HEK293 (cell line): ENCODE results near the gene LY9.

ENCODE experiments used
- CTCF ChIA-PET: fragments of 350-600 bp; formaldehyde crosslinking; extraction: SDS; loops from one replicate; lab custom pipeline; 2021; ENCODE audit warnings: antibody characterized with exemption; lab: Yijun Ruan, JAX
- POLR2A ChIA-PET: fragments of 300-600 bp; formaldehyde crosslinking; extraction: SDS; loops from one replicate; lab custom pipeline; 2020; ENCODE audit warnings: antibody characterized with exemption, inconsistent platforms; lab: Yijun Ruan, JAX
- H3K27ac ChIP-seq: fragments of 200-500 bp; sonication (Bioruptor generic); 2 replicates; pipeline ENCODE4 v1.5.1; 2014; ENCODE audit warnings: low read depth, low read length, control low read depth, inconsistent platforms; ENCODE audit errors: extremely low read depth
- H3K36me3 ChIP-seq, 2 experiments: fragments of 200-500 bp in 1 of 2; sonication (Bioruptor generic) in 1 of 2; 1 replicate in 1 of 2; 2 replicates in 1 of 2; pipeline ENCODE4 v1.5.1; 2014 to 2017; ENCODE audit warnings: inconsistent platforms in 2 of 2, low read length in 2 of 2; ENCODE audit not compliant: control insufficient read depth in 2 of 2, insufficient read depth in 1 of 2
- H3K4me1 ChIP-seq: fragments of 200-500 bp; sonication (Bioruptor generic); 2 replicates; pipeline ENCODE4 v1.5.1; 2014; ENCODE audit warnings: mild to moderate bottlenecking, low read length, inconsistent platforms; ENCODE audit not compliant: control insufficient read depth, insufficient read depth
- H3K4me3 ChIP-seq: 2 replicates; pipeline ENCODE4 v1.5.1; 2011; ENCODE audit warnings: low read depth, mild to moderate bottlenecking, control low read depth, low read length, moderate library complexity
- H3K9me3 ChIP-seq: fragments of 200-500 bp; sonication (Bioruptor generic); 2 replicates; pipeline ENCODE4 v1.5.1; 2014; ENCODE audit warnings: low read depth, low read length, inconsistent platforms; ENCODE audit not compliant: control insufficient read depth, insufficient read depth
- MZF1 ChIP-seq: fragments of 450-650 bp; formaldehyde crosslinking; IDR thresholded peaks from 2 replicates; pipeline ENCODE4 v1.5.1; 2017; ENCODE audit warnings: missing biosample characterization, missing genetic modification characterization, borderline replicate concordance
- PATZ1 ChIP-seq: fragments of 450-650 bp; formaldehyde crosslinking; IDR thresholded peaks from 2 replicates; pipeline ENCODE4 v1.5.1; 2016; ENCODE audit warnings: missing biosample characterization, missing genetic modification characterization
- ZFHX2 ChIP-seq: fragments of 450-650 bp; formaldehyde crosslinking; conservative IDR thresholded peaks from 2 replicates; pipeline ENCODE4 v1.5.1; 2016; ENCODE audit warnings: missing biosample characterization, missing genetic modification characterization
- ZNF138 ChIP-seq: fragments of 450-650 bp; formaldehyde crosslinking; IDR thresholded peaks from 2 replicates; pipeline ENCODE4 v1.5.1; 2016; ENCODE audit warnings: missing biosample characterization, missing genetic modification characterization, borderline replicate concordance
- ZNF214 ChIP-seq: fragments of 450-650 bp; formaldehyde crosslinking; IDR thresholded peaks from 2 replicates; pipeline ENCODE4 v1.5.1; 2017; ENCODE audit warnings: missing biosample characterization, mild to moderate bottlenecking, missing genetic modification characterization, borderline replicate concordance
- ZNF324 ChIP-seq: fragments of 450-650 bp; formaldehyde crosslinking; IDR thresholded peaks from 2 replicates; pipeline ENCODE4 v1.5.1; 2016; ENCODE audit warnings: missing biosample characterization, missing genetic modification characterization
- ZNF560 ChIP-seq: fragments of 450-650 bp; formaldehyde crosslinking; IDR thresholded peaks from 2 replicates; pipeline ENCODE4 v1.5.1; 2017; ENCODE audit warnings: missing biosample characterization, missing genetic modification characterization, borderline replicate concordance
- ZNF701 ChIP-seq: fragments of 450-650 bp; formaldehyde crosslinking; IDR thresholded peaks from 2 replicates; pipeline ENCODE4 v1.5.1; 2016; ENCODE audit warnings: missing biosample characterization, missing genetic modification characterization
- ZNF747 ChIP-seq: fragments of 450-650 bp; formaldehyde crosslinking; IDR thresholded peaks from 2 replicates; pipeline ENCODE4 v1.5.1; 2016; ENCODE audit warnings: missing biosample characterization, missing genetic modification characterization
- ZNF791 ChIP-seq: fragments of 450-650 bp; formaldehyde crosslinking; IDR thresholded peaks from 2 replicates; pipeline ENCODE4 v1.5.1; 2016; ENCODE audit warnings: missing biosample characterization, missing genetic modification characterization
- TF ChIP-seq, protein P1 (sequence below): fragments of 450-650 bp; formaldehyde crosslinking; IDR thresholded peaks from 2 replicates; pipeline ENCODE4 v1.5.1; 2016; ENCODE audit warnings: missing biosample characterization, missing genetic modification characterization
- TF ChIP-seq, protein P2 (sequence below): fragments of 450-650 bp; formaldehyde crosslinking; IDR thresholded peaks from 2 replicates; pipeline ENCODE4 v1.5.1; 2016; ENCODE audit warnings: missing biosample characterization, missing genetic modification characterization, low read depth

LY9 gene

DNA sequence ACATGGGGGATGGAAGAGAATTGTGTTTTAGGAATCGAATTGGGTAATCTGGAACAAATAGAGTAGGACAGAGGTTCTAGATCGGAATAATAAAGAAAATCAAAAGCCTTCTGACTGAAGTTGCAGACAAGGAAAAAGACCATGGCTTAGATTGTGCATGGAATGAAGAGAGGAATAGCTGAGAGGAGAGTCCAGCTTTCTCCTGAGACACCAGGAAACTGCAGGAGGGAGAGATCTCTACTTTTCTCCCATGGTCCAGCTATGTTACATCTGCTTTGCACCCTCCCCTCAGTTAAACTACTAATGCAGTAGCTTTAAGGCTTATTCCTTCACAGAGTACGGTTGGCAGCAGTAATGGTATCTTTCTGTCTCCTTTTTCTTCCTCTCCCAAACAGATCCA is 43.6 kb upstream of the LY9 start:
- no peak overlapping the region for H3K27ac ChIP-seq
- TF ChIP-seq ZNF324 (tag by site-specific recombination) (no peak), ZNF214 (tag by site-specific recombination) (no peak)
- TF ChIP-seq, all 188 proteins: peak for 0
- POLR2A ChIA-PET: no interaction called here
- Histone ChIP-seq H3K9me3 (no peaks in the 10 kb centered on the region), H3K36me3 (no peaks in the 10 kb centered on the region), H3K4me1 (peaks cover 8% of the 10 kb centered on the region; the same call in 1 of the 2 replicates), H3K4me3 (no peak overlapping the region)
- CTCF ChIA-PET: no interaction called here

DNA sequence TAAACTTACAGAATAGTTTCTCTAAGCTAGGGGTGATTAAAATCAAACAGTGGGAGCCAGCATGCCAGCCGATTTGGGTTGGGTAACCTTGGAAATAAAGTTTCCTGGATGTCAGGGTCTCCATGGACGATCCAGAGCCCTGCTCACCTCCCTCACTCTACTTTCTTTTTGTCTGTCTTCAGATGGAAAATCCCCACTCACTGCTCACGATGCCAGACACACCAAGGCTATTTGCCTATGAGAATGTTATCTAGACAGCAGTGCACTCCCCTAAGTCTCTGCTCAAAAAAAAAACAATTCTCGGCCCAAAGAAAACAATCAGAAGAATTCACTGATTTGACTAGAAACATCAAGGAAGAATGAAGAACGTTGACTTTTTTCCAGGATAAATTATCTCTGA is 43.0 kb upstream of the LY9 start:
- Histone ChIP-seq H3K36me3 (no peaks in the 10 kb centered on the region), H3K27ac (no peak overlapping the region), H3K9me3 (no peaks in the 10 kb centered on the region), H3K4me3 (no peak overlapping the region), H3K4me1 (peaks cover 8% of the 10 kb centered on the region; the same call in 1 of the 2 replicates)
- CTCF ChIA-PET: interaction anchor here (0.6 to 0.8 kb wide), 2 partner anchors 29 to 356 kb away, joined by 4 to 5 read pairs; no protein-coding TSS in a partner anchor
- peak; percentile 64; the same call in 1 of the 2 replicates for TF ChIP-seq MZF1 (tag by site-specific recombination)
- no peak for TF ChIP-seq ZNF138 (tag by site-specific recombination)
- POLR2A ChIA-PET: no interaction called here

DNA sequence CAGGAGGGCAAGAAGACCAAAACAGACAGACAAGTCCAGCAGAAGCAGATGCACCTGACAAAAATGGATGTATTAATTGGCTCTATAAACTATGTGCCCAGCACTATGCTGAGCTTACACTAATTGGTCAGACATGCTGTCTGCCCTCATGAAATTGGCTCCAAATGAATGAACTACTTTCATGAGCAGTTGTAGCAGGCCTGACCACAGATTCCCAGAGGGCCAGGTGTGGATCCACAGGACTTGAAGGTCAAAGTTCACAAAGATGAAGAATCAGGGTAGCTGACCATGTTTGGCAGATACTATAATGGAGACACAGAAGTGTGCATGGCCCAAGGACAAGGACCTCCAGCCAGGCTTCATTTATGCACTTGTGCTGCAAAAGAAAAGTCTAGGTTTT is 42.4 kb upstream of the LY9 start:
- no peak overlapping the region for H3K4me3 ChIP-seq
- POLR2A ChIA-PET: no interaction called here
- CTCF ChIA-PET: interaction anchor here (0.8 to 1.3 kb wide), 2 partner anchors 24 to 30 kb away, joined by 3 to 5 read pairs; no protein-coding TSS in a partner anchor
- H3K27ac ChIP-seq: no peak overlapping the region
- H3K4me1 ChIP-seq: peaks cover 8% of the 10 kb centered on the region; the same call in 1 of the 2 replicates
- no peaks in the 10 kb centered on the region for H3K36me3 ChIP-seq
- TF ChIP-seq ZNF701 (tag by site-specific recombination): no peak
- TF ChIP-seq, protein P1, sequence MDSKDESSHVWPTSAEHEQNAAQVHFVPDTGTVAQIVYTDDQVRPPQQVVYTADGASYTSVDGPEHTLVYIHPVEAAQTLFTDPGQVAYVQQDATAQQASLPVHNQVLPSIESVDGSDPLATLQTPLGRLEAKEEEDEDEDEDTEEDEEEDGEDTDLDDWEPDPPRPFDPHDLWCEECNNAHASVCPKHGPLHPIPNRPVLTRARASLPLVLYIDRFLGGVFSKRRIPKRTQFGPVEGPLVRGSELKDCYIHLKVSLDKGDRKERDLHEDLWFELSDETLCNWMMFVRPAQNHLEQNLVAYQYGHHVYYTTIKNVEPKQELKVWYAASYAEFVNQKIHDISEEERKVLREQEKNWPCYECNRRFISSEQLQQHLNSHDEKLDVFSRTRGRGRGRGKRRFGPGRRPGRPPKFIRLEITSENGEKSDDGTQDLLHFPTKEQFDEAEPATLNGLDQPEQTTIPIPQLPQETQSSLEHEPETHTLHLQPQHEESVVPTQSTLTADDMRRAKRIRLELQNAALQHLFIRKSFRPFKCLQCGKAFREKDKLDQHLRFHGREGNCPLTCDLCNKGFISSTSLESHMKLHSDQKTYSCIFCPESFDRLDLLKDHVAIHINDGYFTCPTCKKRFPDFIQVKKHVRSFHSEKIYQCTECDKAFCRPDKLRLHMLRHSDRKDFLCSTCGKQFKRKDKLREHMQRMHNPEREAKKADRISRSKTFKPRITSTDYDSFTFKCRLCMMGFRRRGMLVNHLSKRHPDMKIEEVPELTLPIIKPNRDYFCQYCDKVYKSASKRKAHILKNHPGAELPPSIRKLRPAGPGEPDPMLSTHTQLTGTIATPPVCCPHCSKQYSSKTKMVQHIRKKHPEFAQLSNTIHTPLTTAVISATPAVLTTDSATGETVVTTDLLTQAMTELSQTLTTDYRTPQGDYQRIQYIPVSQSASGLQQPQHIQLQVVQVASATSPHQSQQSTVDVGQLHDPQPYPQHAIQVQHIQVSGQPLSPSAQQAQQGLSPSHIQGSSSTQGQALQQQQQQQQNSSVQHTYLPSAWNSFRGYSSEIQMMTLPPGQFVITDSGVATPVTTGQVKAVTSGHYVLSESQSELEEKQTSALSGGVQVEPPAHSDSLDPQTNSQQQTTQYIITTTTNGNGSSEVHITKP (tag by site-specific recombination): 0 out of 2 replicates have a peak, but pooled peaks have one; percentile 14
- no peaks in the 10 kb centered on the region for H3K9me3 ChIP-seq

- no peaks in the 10 kb centered on the region for H3K9me3 ChIP-seq
- H3K27ac ChIP-seq: no peak overlapping the region
- peaks cover 8% of the 10 kb centered on the region; the same call in 1 of the 2 replicates for H3K4me1 ChIP-seq
- ChIA-PET POLR2A (no interaction called here), CTCF (interaction anchor here (1.1 to 1.6 kb wide), 3 partner anchors 8 to 22 kb away, joined by 3 to 6 read pairs (median 4); no protein-coding TSS in a partner anchor)
- no peak overlapping the region for H3K4me3 ChIP-seq
- H3K36me3 ChIP-seq: no peaks in the 10 kb centered on the region
- no peak for TF ChIP-seq ZNF747
- no peak for TF ChIP-seq ZFHX2 (tag by site-specific recombination)
- TF ChIP-seq PATZ1 (tag by site-specific recombination): no peak
- TF ChIP-seq, protein P2, sequence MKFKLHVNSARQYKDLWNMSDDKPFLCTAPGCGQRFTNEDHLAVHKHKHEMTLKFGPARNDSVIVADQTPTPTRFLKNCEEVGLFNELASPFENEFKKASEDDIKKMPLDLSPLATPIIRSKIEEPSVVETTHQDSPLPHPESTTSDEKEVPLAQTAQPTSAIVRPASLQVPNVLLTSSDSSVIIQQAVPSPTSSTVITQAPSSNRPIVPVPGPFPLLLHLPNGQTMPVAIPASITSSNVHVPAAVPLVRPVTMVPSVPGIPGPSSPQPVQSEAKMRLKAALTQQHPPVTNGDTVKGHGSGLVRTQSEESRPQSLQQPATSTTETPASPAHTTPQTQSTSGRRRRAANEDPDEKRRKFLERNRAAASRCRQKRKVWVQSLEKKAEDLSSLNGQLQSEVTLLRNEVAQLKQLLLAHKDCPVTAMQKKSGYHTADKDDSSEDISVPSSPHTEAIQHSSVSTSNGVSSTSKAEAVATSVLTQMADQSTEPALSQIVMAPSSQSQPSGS (tag by site-specific recombination): 0 out of 2 replicates have a peak, but pooled peaks have one; percentile 41
- no peak for TF ChIP-seq ZNF560 (tag by site-specific recombination)
- no peak for TF ChIP-seq ZNF791 (tag by site-specific recombination)
Measured at GRCh38 chr1:160755461-160755860, 40.5 kb upstream of the LY9 start.
